Jurkat, Clone E6-1 (cell line): ENCODE data around the gene ENO2.
A peak's percentile ranks its signal among the peaks of the same experiment; 100 is the strongest.
"Not testable (repeated sequence)": the region's sequence is repeated elsewhere in the genome, so short reads cannot be mapped to it uniquely, and the experiment has no call there.

Experiments
- DNase-seq: peaks from one replicate; pipeline ENCODE4 v3.0.0-alpha.2; 2011; ENCODE audit warnings: low read depth, low spot score
- H3K4me3 ChIP-seq: 2 replicates; pipeline ENCODE4 v1.5.1; 2011; ENCODE audit warnings: mild to moderate bottlenecking, low read length, control low read depth, moderate library complexity

ENO2 gene

DNA sequence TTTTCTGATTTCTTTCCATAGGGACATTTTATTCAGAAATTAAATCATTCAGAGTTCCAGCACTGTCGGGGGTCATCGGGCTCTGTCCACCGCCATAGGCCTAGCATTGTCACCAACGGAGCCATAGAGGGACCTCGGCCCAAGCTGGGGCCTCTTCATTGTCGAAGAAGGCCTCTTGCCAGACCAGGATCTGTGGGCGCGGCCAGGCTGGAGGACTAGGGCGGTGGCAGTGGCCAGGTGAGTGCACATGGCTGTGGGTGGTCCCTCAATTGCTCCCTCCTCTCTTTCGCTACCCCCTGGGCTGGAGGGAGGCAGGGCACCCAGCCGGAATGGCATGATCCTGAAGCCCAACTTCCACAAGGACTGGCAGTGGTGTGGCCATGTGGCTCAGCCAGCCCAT, 30.7 kb upstream of the ENO2 start:
- H3K4me3 ChIP-seq = no peak overlapping the region
- no peak for DNase-seq

DNA sequence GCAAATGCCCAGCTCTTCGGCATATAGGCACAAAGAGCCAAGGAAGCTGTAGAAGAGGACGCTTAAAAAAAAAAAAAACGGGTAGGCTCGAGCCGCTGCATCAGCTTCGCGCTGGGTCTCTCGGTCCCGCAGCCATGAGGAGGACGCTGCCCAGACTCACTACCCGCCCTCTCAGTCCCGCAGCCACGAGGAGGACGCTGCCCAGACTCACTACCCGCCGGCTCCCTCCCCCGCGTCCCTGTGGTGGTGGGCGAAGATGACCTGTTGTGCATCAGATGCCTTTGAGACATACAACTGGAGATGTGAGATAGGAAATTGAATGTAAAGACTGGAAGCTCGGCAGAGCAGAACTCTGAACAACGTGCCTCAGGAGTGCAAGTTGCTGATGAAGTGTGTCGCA, 29.8 kb upstream of the ENO2 start:
- DNase-seq = no peak
- H3K4me3 ChIP-seq = no peak overlapping the region

DNA sequence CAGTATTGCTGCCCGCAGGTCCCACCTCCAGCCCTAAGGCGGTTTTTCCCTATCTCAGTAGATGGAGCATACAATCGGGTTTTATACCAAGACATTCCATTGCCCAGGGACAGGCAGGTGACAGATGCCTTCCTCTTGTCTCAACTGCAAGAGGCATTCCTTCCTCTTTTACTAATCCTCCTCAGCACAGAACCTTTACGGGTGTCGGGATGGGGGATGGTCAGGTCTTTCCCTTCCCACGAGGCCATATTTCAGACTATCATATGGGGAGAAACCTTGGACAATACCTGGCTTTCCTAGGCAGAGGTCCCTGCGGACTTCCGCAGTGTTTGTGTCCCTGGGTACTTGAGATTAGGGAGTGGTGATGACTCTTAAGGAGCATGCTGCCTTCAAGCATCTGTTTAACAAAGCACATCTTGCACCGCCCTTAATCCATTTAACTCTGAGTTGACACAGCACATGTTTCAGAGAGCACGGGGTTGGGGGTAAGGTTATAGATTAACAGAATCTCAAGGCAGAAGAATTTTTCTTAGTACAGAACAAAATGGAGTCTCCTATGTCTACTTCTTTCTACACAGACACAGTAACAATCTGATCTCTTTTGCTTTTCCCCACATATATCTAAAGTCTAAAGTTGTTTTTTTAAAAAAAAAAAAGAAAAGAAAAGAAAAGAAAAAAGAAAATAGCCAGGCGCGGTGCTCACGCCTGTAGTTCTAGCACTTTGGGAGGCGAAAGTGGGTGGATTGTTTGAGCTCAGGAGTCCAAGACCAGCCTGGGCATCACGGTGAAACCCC, 28.0 kb upstream of the ENO2 start:
- not testable (repeated sequence) for H3K4me3 ChIP-seq

DNA sequence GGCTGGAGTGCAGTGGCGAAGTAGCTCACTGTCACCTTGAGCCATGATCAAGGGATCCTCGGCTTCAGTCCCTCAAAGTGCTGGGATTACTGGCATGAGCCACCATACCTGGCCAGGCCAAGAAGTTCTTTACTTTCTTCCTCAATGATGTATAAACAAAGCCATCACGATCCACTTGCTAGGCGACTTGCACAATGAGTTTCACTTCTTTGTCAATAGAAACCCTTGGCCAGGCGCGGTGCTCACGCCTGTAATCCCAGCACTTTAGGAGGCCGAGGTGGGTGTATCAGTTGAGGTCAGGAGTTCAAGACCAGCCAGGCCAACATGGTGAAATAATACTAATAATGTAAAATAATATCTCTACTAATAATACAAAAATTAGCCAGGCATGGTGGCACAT, 26.9 kb upstream of the ENO2 start:
- H3K4me3 ChIP-seq = no peak overlapping the region

More for the DNA sequence above, 28.0 kb upstream of the ENO2 start:
- DNase-seq = not testable (repeated sequence)

DNA sequence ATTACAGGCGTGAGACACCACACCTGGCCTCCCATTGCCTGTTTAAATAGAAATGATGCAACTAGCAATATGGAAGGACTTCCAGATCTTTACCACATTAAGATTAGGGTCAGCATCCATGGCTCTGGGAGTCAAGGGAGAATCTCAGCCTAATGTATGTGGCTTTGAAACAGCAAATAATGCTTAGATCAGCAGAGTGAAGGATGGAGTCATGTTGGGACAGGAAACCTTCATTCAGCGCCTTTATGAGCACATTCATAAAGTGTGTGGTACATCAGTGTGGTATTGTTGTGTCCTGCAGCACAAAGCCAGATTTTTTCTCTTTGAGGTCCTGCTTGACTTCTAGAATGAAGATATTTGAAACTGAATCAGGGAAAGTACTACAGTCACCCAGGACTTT, 26.0 kb upstream of the ENO2 start:
- H3K4me3 ChIP-seq = no peak overlapping the region
- no peak for DNase-seq

More for the DNA sequence above, 26.9 kb upstream of the ENO2 start:
- no peak for DNase-seq

DNA sequence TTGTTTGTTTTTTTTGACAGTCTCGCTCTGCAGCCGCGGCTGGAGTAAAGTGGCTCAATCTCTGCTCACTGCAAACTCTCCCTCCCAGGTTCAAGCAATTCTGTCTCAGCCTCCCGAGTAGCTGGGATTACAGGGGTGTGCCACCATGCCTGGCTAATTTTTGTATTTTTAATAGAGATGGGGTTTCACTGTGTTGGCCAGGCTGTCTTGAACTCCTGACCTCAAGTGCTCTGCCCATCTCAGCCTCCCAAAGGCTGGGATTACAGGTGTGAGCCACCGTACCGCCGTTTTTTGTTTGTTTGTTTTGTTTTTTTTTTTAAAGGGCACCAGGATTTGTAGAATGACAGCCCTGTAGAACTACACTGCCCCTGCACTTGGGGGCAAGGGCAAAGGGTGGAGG, 25.6 kb upstream of the ENO2 start:
- not testable (repeated sequence) for DNase-seq, H3K4me3 ChIP-seq

DNA sequence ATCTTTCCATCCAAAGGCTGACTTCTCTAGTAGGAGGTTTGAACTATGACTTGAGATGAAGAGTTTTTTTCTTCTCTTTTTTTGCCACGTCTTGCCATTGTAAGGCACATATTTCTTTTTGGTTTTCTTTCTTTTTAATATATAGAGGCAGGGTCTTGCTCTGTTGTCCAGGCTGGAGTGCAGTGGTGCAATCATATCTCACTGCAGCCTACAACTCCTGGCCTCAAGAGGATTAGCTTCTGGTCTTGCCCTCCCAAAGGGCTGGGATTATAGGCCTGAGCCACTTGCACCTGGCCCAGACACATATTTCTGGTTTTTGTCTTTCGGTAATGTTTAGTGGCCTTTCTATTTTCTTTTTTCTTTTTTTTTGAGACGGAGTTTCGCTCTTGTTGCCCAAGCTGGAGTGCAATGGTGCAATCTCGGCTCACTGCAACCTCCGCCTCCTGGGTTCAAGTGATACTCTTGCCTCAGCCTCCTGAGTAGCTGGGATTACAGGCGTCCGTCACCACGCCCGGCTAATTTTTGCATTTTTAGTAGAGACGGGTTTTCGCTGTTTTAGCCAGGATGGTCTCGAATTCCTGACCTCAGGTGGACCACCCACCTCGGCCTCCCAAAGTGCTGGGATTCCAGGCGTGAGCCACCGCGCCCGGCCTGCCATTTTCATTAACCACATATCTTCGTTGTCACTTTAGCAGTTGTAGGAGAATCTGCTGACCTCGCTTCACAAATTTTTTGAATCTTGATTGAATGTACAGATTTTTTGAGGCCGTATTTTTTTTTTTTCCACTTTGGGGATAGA, 24.4 kb upstream of the ENO2 start:
- DNase-seq, H3K4me3 ChIP-seq: not testable (repeated sequence)

DNA sequence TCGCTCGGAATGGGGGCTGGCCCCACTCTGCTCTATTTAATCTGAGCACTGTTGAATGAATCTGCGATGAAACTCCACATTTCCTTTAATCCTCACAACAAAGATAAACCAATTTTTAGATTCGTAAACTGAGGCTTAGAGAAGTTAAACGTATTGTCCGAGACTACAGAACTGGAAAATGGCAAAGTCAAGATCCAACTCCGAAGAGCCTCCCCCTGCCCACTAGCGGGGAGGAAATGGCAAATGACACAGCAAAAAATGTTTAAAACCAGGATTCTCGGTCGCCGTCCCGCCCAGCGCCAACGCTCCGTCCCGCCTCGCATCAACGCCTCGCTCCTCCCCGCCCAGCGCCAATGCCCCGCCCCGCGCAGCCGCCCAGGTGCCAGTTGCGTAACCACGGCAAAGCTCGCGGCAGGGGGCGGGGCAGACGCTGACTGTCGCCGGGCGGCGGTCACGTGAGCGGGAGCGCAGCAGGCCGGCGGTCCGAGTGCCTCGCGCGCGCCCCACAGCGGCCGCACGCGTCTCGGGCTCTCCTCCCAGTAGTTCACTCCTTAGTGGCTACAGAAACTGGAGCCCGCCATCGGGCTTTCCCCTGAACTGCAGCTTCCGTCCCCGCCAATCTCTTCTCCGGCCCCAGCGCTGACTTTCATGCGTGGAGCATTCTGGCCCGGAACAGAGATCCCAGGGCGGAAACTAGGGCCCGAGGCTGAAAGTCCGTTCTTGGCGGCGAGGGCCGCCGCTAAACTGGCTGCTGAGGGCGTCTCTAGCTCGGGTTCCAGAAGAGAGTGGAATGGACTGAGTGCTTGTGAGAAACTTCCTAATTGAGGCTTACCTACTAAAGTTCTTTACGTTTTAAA, 23.4 kb upstream of the ENO2 start:
- DNase-seq = peak; percentile 93

DNA sequence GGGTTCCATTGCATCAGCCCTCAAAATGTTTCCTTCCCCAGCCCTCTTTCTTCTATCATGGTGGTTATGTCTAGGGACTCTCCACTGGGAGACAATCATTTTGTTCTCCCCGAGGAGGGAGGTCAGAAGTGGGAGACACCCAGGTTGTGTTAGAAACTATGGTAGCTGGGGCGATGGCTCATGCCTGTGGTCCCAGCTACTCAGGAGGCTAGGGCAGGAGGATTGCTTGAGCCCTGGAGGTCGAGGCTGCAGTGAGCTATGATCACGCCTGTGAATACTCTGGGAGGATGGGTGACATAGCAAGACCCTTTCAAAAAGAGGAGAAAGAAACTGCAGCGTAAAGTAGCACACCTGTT, 22.8 kb upstream of the ENO2 start:
- no peak for DNase-seq
- H3K4me3 ChIP-seq = peak overlapping the region; percentile 62

More for the DNA sequence above, 23.4 kb upstream of the ENO2 start:
- peak overlapping the region; percentile 62 for H3K4me3 ChIP-seq

DNA sequence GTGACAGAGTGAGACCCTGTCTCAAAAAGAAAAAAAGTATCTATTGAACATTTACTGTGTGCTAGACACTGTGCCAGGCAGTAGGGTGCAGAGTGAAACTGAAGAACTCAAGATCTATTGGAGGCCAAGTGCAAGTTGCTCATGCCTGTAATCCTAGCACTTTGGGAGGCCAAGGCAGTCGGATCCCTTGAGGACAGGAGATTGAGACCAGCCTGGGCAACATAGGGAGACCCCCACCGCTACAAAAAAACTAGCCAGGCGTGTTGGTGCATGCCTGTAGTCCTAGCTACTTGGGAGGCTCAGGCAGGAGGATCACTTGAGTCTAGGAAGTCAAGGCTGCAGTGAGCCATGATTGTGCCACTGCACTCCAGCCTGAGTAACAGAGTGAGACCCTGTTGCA, 21.7 kb upstream of the ENO2 start:
- not testable (repeated sequence) for H3K4me3 ChIP-seq, DNase-seq

DNA sequence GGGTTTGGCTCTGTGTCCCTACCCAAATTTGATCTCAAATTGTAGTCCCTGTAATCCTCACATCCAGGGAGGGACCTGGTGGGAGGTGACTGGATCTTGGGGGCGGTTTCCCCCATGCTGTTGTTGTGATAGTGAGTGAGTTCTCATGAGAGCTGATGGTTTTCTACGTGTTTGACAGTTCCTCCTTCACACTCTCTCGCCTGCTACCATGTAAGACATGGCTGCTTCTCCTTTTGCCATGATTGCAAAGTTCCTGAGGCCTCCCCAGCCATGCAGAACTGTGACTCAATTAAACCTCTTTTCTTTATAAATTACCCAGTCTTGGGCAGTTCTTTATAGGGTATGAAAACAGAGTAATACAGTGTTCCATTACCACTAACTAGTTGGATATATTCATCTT, 20.1 kb upstream of the ENO2 start:
- H3K4me3 ChIP-seq = no peak overlapping the region
- no peak for DNase-seq

DNA sequence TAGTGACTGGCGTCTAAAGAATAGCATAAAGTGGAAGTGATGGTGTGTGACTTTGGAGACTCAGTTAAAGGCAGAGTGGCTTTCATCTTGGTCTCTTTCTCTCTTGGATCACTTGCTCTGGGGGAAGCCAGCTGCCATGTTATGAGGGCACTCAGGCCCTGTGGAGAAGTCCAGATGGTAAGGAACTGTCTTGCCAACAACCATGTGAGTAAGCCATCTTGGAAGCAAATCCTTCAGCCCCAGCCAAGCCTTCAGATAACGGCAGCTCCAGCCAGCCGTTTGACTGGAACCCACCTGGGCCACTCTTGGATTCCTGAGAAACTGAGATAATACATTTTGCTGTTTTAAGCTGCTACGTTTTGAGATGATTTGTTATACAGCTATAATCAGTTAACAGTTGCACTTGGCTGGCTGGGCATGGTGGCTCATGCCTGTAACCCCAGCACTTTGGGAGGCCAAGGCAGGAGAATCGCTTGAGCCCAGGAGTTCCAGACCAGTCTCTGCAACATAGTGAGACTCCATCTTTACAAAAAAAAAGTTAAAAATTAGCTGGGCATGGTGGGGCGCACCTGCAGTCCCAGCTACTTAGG, 17.4 kb upstream of the ENO2 start:
- DNase-seq = no peak

DNA sequence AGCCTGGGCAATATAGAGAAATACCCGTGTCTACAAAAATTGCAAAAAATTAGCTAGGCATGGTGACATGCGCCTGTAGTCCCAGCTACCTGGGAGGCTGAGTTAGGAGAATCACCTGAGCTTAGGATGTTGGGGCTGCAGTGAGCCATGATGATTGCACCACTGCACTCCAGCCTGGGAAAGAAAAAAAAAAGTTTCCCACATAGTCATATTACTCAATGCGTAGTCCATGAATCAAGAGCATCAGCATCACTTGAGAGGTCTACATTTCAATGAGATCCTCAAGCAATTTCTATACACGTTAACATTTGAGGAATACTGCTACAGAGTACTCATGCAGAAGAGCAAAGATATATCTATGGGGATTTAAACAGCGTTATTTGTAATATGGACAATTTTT, 15.0 kb upstream of the ENO2 start:
- DNase-seq = no peak
- no peak overlapping the region for H3K4me3 ChIP-seq

More for the DNA sequence above, 17.4 kb upstream of the ENO2 start:
- H3K4me3 ChIP-seq = no peak overlapping the region

DNA sequence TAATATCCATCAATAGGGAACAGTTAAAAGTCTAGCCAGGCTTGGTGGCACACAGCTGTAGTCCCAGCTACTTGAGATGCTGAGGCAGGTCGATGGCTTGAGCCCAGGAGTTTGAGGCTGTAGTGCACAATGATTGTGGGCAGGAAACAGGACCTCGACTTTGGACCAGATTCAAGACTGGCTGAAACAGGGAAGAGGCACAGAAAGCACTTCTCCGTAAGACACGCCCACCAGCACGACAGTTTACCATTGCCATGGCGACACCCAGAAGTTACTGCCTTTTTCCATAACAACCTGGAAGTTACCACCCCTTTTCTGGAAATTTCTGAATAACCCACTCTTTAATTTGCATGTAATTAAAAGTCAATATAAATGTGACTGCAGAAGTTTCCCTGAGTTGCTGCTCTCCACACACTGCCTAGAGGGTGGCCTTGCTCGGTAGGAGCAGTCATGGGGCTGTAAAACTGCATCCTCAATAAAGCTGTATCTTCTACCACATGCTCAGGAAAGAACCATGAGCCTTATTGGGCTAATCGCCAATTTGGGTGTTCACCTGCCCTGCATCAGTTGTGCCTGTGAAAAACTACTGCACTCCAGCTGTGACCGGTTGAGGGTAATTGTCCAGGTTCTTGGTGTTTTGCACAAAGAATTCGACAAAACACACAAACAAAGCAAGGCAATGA, 14.4 kb upstream of the ENO2 start:
- no peak overlapping the region for H3K4me3 ChIP-seq
- no peak for DNase-seq

DNA sequence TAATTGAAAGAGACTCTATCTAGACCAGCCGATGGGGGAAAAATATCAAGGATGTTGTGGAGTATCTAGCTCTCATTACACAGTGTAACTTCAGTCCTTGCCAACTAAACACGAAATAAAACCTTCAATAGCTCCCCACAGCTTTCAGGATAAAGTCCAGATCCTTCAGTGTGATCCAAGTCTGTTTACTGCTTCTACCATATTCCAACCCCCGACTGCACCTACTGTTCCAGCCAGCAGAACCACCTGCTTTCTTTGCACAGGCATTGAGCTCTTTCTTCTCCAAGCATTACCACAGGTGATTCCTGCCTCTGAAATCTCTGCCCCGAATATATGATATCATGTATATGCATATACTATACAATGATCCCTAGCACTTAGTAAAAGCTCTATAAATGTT, 11.9 kb upstream of the ENO2 start:
- no peak overlapping the region for H3K4me3 ChIP-seq
- no peak for DNase-seq

DNA sequence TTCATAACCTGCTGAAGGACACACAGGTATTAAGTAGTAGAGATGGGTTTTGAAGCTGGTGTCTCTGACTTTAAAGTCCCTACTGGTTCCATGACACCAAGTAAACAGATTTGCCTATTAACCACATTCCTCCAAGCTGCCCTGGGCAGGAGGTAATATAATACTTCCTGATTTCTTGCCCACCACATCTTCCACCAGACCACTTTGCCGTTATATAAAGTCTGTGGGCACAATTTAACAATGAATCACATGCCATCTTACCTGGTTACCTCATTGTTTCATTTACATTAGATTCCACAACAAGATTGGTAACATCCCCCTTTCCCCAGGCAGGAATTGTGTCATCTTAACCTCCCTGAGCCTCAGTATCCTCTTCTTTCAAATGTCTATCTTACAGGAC, 10.7 kb upstream of the ENO2 start:
- DNase-seq = no peak

DNA sequence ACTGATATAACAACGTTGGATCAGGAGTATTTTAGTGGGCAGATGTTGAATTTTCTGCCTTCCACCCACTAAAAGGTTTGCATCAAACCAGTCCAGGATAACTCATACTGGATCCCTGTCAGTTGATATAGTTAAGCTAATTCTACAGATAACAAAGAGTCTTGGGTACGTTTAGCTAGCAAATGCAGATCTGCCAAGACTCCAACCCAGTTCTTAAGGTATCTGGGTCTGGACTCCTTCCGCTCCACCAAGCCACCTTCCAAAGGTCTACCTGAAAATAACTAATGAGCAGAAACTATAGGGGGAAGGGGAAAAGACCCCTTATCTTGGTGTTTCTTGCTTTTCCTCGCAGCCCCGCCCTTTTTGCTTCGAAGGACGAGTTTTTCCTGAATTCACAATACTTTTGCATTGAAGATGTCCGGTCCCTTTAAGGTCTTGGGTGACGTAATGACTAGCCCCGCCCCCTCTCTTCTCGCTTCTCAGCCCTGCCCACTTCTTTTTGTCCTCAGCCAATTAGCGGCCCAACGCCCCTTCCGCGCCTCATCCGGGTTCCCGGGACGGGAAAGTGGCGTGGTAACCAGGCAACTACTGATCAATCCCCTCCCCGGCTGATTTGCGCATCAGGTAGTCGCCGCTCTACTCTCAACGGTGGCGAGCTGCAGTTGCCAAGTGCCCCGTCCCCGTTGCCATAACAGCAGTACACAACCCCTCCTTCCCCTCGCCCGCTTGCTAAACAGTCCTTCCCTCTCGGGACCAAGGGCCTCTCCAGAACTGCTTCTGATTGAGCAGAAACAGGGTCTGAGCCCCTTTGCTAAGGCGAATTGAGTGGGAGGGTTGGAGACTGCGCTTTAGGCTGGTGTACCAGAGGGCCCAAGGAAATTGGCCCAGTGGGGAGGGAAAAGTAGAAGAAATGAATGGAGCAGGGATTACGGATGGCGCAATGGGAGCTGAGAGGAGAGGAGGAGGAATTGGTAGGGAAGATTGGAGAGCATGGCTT, 9.8 kb upstream of the ENO2 start, which contains the start of gene LRRC23:
Gene LRRC23 (plus strand): TSS at position 543 of the 997 bp plus-strand sequence. CDS start 812 bp downstream, outside the sequence.
- H3K4me3 ChIP-seq = peak within 1 kb of the TSS; percentile 90
- peak; percentile 96 for DNase-seq

More for the DNA sequence above, 10.7 kb upstream of the ENO2 start:
- H3K4me3 ChIP-seq = no peak overlapping the region
